ENCODE measurements around the gene NOX3. TPM values are rescaled to one million over a fixed set of nuclear protein-coding genes. Genes with fewer than 3 reads are reported as not detected.

The NOX3 gene
- total RNA-seq, 6 experiments from 2014 or later = not detected

- DNase-seq = no peak
- ATAC-seq = no peak
- no peaks in the 10 kb centered on the region for H3K27me3 ChIP-seq
- no peaks in the 10 kb centered on the region for H3K9me3 ChIP-seq
- no peak overlapping the region for H3K4me3 ChIP-seq
- intact Hi-C loops (cut with DNase I) = no loop called here
- TF ChIP-seq POLR2A (IDR thresholded peaks at IDR 0.05) (no peak), CTCF (IDR thresholded peaks at IDR 0.05) (no peak)
- H3K4me1 ChIP-seq = no peaks in the 10 kb centered on the region
- H3K27ac ChIP-seq = no peak overlapping the region
- no peaks in the 10 kb centered on the region for H3K36me3 ChIP-seq
- 63% methylated on average over 15 of the region's 15 CpGs for WGBS (ENCODE audit: insufficient coverage, low coverage, low lambda C conversion rate, missing lambda C conversion rate)
Measured at GRCh38 chr6:155399745-155400653, 55.6 kb downstream of the NOX3 start.

GRCh38 chr6:155399062-155399744 is 56.4 kb downstream of the NOX3 start:
- H3K27me3 ChIP-seq = no peaks in the 10 kb centered on the region
- no peak for DNase-seq
- TF ChIP-seq POLR2A (IDR thresholded peaks at IDR 0.05) = no peak
- no peak for TF ChIP-seq CTCF (IDR thresholded peaks at IDR 0.05)
- no peak for ATAC-seq
- no peak overlapping the region for H3K27ac ChIP-seq
- no peaks in the 10 kb centered on the region for H3K4me1 ChIP-seq
- H3K9me3 ChIP-seq = no peaks in the 10 kb centered on the region
- no peaks in the 10 kb centered on the region for H3K36me3 ChIP-seq
- intact Hi-C loops (cut with DNase I) = no loop called here
- 21% methylated on average over 5 of the region's 5 CpGs for WGBS (ENCODE audit: insufficient coverage, low coverage, low lambda C conversion rate, missing lambda C conversion rate)
- no peak overlapping the region for H3K4me3 ChIP-seq

- intact Hi-C loops (cut with DNase I) = no loop called here
- Histone ChIP-seq H3K4me3 (no peak overlapping the region), H3K36me3 (no peaks in the 10 kb centered on the region), H3K27me3 (no peaks in the 10 kb centered on the region), H3K9me3 (no peaks in the 10 kb centered on the region), H3K27ac (no peak overlapping the region), H3K4me1 (no peaks in the 10 kb centered on the region)
- DNase-seq (no peak), ATAC-seq (no peak)
- WGBS (ENCODE audit: insufficient coverage, low coverage, low lambda C conversion rate, missing lambda C conversion rate) = 50% methylated on average over 4 of the region's 7 CpGs
- TF ChIP-seq POLR2A (IDR thresholded peaks at IDR 0.05) (no peak), CTCF (IDR thresholded peaks at IDR 0.05) (no peak)
Measured at GRCh38 chr6:155398701-155399061, 57.0 kb downstream of the NOX3 start.

GRCh38 chr6:155398221-155398620 is 57.4 kb downstream of the NOX3 start:
- ATAC-seq = no peak
- intact Hi-C loops (cut with DNase I) = no loop called here
- Histone ChIP-seq H3K36me3 (no peaks in the 10 kb centered on the region), H3K27me3 (no peaks in the 10 kb centered on the region), H3K4me3 (no peak overlapping the region), H3K9me3 (no peaks in the 10 kb centered on the region), H3K4me1 (no peaks in the 10 kb centered on the region), H3K27ac (no peak overlapping the region)
- TF ChIP-seq CTCF (IDR thresholded peaks at IDR 0.05) (no peak), POLR2A (IDR thresholded peaks at IDR 0.05) (no peak)
- WGBS (ENCODE audit: insufficient coverage, low coverage, low lambda C conversion rate, missing lambda C conversion rate) = 49% methylated on average over 3 of the region's 3 CpGs
- DNase-seq = no peak
